Measurements from ENCODE around the gene RAB29. TPM values are rescaled to one million over a fixed set of nuclear protein-coding genes. Genes with fewer than 3 reads are reported as not detected.
"Not testable (repeated sequence)": the region's sequence is repeated elsewhere in the genome, so short reads cannot be mapped to it uniquely, and the experiment has no call there.

Gene RAB29, protein sequence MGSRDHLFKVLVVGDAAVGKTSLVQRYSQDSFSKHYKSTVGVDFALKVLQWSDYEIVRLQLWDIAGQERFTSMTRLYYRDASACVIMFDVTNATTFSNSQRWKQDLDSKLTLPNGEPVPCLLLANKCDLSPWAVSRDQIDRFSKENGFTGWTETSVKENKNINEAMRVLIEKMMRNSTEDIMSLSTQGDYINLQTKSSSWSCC
- total RNA-seq = 22.2 and 43.2 TPM in 2 replicates

DNA sequence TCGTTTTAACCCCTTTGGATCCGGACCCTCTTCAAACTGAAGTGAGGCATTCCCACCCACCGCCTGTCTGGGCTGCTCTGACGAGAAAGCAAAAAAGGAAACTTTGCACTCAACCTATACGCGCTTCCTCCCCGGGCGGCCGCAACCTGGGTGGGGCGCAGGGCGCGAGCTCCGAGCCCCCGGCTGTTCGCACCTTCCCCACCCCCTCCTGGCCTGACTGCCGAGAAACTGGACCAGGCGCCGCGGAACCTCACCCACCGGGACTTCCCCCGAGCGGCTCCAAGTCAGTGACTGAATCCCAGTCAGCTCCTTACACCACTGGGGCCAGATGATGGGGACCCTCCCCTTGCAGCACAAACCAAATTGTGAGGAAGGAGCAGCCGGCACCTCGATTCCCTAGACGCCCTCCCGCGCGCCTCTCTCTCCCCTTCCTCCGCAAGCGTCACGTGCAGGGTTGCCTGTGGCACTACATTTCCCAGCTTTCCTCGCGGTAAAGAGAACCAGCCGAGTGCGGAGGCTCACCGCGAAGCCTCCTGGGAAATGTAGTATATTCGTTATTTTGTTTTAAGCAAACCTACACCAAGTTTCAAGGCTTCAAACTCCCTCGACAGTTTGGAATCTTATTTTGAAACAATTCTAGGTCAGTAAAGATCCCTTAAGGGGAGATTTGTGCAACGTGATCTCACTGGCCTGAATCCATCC, at the start of gene RAB29:
Gene RAB29, minus strand, starts transcription at position 468 of the 702 bp plus-strand sequence. CDS start 526 bp downstream, outside the sequence.
- peak within 1 kb of the TSS; percentile 85 for H3K4me3 ChIP-seq (ENCODE audit: low read depth, low read length)
- DNase-seq (ENCODE audit: low read depth) = peak; percentile 79
- TF ChIP-seq, protein P1, sequence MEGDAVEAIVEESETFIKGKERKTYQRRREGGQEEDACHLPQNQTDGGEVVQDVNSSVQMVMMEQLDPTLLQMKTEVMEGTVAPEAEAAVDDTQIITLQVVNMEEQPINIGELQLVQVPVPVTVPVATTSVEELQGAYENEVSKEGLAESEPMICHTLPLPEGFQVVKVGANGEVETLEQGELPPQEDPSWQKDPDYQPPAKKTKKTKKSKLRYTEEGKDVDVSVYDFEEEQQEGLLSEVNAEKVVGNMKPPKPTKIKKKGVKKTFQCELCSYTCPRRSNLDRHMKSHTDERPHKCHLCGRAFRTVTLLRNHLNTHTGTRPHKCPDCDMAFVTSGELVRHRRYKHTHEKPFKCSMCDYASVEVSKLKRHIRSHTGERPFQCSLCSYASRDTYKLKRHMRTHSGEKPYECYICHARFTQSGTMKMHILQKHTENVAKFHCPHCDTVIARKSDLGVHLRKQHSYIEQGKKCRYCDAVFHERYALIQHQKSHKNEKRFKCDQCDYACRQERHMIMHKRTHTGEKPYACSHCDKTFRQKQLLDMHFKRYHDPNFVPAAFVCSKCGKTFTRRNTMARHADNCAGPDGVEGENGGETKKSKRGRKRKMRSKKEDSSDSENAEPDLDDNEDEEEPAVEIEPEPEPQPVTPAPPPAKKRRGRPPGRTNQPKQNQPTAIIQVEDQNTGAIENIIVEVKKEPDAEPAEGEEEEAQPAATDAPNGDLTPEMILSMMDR (IDR thresholded peaks at IDR 0.05; ENCODE audit: insufficient read depth, low read depth, low read length) = no peak

DNA sequence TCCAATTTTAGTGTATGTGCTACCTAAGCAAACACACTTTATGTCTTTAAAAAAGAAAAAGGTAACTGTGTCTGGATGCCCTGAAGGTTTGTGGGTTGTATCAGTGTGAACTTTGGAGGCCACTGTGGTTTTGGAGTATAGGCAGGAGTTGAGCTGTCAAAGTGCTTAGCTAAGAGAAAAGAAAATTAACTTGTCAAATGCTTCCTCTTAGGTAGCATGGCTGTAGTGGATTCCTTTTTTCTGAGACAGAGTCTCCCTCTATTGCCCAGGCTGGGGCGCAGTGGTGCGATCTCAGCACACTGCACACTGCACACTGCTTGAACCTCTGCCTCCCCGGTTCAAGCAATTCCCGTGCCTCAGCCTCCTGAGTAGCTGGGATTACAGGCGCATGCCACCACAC, 48.9 kb upstream of the RAB29 start:
- no peak for DNase-seq (ENCODE audit: low read depth)
- no peak overlapping the region for H3K4me3 ChIP-seq (ENCODE audit: low read depth, low read length)
- TF ChIP-seq, protein P1 (IDR thresholded peaks at IDR 0.05; ENCODE audit: insufficient read depth, low read depth, low read length) = no peak

DNA sequence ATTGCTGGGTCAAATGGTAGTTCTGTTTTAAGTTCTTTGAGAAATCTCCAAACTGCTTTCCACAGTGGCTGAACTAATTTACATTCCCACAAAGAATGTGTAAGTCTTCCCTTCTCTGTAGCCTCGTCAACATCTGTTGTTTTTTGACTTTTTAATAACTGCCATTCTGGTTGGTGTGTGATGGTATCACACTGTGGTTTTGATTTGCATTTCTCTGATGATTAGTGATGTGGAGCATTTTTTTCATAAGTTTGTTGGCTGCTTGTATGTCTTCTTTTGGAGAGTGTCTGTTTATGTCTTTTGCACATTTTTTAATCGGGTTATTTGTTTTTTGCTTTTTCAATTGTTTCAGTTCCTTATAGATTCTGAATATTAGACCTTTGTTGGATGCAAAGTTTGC, 48.0 kb upstream of the RAB29 start:
- not testable (repeated sequence) for DNase-seq (ENCODE audit: low read depth); H3K4me3 ChIP-seq (ENCODE audit: low read depth, low read length)

DNA sequence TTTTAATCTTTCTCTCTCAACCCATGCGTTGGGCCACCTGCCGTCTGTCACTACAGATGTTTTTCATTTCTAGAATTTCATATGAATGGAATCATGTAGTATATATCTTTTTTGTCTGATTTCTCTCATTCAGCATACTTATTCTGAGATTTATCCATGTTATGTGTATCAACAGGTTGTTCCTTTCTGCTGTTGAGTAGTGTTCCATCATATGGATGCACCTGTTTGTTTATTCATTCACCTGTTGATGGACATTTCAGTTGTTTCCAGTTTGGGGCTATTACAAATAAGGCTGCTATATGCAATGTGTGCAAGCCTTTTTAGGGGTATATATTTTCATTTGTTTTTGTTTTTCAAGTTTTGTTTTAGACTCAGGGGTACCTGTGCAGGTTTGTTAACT, 47.1 kb upstream of the RAB29 start:
- no peak overlapping the region for H3K4me3 ChIP-seq (ENCODE audit: low read depth, low read length)
- TF ChIP-seq, protein P1 (IDR thresholded peaks at IDR 0.05; ENCODE audit: insufficient read depth, low read depth, low read length) = no peak
- no peak for DNase-seq (ENCODE audit: low read depth)

DNA sequence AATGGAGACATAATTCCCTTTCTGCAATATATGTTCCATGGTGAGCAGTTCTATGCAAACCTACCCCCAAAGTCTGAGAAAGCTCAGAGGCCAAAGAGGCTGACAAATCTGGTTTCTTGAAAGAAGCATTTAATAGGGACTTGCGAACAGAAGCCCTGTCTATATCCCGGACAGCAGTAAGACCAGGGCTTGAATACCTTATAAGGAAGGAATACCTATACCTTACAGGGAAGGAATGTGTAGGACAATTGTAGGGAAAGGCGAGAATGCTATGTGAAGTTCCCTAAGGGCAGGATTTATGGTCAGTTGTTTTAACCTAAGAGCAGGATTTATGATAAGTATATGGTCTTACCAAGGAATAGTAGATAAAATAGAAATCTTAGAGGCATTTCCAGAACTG, 42.7 kb upstream of the RAB29 start:
- TF ChIP-seq, protein P1 (IDR thresholded peaks at IDR 0.05; ENCODE audit: insufficient read depth, low read depth, low read length) = no peak
- no peak overlapping the region for H3K4me3 ChIP-seq (ENCODE audit: low read depth, low read length)
- no peak for DNase-seq (ENCODE audit: low read depth)

DNA sequence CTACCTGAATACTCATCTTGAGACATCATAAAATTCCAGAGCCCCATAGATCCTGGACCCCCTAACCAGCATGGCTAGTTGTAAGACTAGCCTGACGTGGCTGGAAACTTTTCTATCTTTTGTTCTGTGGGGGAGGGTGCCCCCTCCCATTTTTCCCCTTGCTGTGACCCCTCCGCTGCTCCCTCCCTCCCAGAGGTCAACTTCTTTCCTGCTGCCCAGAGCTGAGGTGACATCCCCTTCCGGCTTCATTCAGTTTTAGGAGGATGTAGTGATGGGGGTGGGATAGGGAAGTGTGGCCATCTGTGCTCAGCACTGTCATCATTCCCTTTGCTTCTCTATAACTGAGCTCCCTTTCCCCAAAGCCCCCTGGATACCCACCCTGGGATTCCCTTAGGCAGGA, 42.1 kb upstream of the RAB29 start:
- no peak overlapping the region for H3K4me3 ChIP-seq (ENCODE audit: low read depth, low read length)
- TF ChIP-seq, protein P1 (IDR thresholded peaks at IDR 0.05; ENCODE audit: insufficient read depth, low read depth, low read length) = no peak
- DNase-seq (ENCODE audit: low read depth) = no peak

DNA sequence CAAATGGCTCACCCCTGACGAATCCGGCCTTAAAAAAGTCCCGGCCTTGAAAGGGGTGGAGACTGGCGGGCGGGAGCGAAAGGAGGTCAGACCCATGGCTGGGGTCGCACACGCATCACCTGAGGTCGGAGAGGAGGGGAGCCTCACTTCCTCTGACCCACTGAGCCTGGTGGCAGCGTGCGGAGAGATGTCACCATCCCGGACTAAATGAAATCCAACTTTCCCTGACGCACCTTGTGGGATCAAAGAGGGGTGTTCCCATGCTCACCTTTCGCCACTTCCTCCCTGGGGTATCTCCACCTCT, 38.4 kb upstream of the RAB29 start:
- TF ChIP-seq, protein P1 (IDR thresholded peaks at IDR 0.05; ENCODE audit: insufficient read depth, low read depth, low read length) = no peak
- DNase-seq (ENCODE audit: low read depth) = no peak
- H3K4me3 ChIP-seq (ENCODE audit: low read depth, low read length) = peak overlapping the region; percentile 81

Data from fibroblast of villous mesenchyme (primary cell).